ENCODE data around the gene ELAVL3.
"Not testable (repeated sequence)": the region's sequence is repeated elsewhere in the genome, so short reads cannot be mapped to it uniquely, and the experiment has no call there.

ELAVL3 gene

DNA sequence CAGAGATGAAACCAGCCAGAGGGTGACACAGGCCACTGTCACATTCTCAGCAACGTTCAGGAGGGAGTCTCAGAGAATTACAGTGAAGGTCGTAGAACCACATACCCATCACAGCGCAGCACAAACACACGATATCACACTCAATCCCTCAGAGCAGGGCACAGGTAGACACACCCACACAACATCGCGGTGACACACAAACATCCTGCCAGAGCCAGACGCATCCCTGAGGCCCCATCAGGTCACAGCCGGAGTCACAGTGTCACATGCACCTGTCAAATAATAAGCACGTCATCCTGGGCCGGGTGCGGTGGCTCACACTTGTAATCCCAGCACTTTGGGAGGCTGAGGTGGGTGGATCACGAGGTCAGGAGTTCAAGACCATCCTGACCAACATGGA, 17.5 kb downstream of the ELAVL3 start:
- TF ChIP-seq ZNF70 (CRISPR knock-in tag; IDR thresholded peaks at IDR 0.05): no peak
- TF ChIP-seq ARNTL (CRISPR knock-in tag; IDR thresholded peaks at IDR 0.05; ENCODE audit: borderline replicate concordance, low read depth): no peak
- TF ChIP-seq BACH2 (CRISPR knock-in tag; IDR thresholded peaks at IDR 0.05; ENCODE audit: borderline replicate concordance): no peak
- TF ChIP-seq, protein P1, sequence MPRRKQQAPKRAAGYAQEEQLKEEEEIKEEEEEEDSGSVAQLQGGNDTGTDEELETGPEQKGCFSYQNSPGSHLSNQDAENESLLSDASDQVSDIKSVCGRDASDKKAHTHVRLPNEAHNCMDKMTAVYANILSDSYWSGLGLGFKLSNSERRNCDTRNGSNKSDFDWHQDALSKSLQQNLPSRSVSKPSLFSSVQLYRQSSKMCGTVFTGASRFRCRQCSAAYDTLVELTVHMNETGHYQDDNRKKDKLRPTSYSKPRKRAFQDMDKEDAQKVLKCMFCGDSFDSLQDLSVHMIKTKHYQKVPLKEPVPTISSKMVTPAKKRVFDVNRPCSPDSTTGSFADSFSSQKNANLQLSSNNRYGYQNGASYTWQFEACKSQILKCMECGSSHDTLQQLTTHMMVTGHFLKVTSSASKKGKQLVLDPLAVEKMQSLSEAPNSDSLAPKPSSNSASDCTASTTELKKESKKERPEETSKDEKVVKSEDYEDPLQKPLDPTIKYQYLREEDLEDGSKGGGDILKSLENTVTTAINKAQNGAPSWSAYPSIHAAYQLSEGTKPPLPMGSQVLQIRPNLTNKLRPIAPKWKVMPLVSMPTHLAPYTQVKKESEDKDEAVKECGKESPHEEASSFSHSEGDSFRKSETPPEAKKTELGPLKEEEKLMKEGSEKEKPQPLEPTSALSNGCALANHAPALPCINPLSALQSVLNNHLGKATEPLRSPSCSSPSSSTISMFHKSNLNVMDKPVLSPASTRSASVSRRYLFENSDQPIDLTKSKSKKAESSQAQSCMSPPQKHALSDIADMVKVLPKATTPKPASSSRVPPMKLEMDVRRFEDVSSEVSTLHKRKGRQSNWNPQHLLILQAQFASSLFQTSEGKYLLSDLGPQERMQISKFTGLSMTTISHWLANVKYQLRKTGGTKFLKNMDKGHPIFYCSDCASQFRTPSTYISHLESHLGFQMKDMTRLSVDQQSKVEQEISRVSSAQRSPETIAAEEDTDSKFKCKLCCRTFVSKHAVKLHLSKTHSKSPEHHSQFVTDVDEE (CRISPR knock-in tag; IDR thresholded peaks at IDR 0.05): no peak
- TF ChIP-seq, protein P2, sequence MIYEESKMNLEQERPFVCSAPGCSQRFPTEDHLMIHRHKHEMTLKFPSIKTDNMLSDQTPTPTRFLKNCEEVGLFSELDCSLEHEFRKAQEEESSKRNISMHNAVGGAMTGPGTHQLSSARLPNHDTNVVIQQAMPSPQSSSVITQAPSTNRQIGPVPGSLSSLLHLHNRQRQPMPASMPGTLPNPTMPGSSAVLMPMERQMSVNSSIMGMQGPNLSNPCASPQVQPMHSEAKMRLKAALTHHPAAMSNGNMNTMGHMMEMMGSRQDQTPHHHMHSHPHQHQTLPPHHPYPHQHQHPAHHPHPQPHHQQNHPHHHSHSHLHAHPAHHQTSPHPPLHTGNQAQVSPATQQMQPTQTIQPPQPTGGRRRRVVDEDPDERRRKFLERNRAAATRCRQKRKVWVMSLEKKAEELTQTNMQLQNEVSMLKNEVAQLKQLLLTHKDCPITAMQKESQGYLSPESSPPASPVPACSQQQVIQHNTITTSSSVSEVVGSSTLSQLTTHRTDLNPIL (CRISPR knock-in tag; IDR thresholded peaks at IDR 0.05; ENCODE audit: low read depth): no peak
- TF ChIP-seq ZNF8 (CRISPR knock-in tag; IDR thresholded peaks at IDR 0.05): no peak
- no peak for ATAC-seq

DNA sequence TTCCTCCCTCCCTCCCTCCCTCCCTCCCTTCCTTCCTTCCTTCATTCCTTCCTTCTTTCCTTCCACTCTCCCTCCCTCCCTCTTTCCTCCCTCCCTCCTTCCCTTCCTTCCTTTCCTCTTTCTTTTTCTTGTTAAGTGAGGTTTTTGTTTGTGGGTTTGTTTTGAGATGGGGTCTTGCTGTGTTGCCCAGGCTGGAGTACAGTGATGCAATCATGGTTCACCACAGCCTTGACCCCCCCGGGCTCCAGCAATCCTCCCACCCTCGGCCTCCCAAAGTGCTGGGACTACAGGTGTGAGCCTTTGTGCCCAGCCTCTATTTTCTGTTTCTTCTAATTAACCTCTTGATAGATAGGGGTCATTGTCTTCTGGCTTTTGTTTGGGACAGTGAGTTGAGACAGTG, 19.4 kb downstream of the ELAVL3 start:
- no peak for ATAC-seq
- TF ChIP-seq ZNF8 (CRISPR knock-in tag; IDR thresholded peaks at IDR 0.05): no peak
- TF ChIP-seq ISL1 (CRISPR knock-in tag; IDR thresholded peaks at IDR 0.05): no peak
- no peak for TF ChIP-seq CSDC2 (CRISPR knock-in tag; IDR thresholded peaks at IDR 0.05)
- TF ChIP-seq, protein P3, sequence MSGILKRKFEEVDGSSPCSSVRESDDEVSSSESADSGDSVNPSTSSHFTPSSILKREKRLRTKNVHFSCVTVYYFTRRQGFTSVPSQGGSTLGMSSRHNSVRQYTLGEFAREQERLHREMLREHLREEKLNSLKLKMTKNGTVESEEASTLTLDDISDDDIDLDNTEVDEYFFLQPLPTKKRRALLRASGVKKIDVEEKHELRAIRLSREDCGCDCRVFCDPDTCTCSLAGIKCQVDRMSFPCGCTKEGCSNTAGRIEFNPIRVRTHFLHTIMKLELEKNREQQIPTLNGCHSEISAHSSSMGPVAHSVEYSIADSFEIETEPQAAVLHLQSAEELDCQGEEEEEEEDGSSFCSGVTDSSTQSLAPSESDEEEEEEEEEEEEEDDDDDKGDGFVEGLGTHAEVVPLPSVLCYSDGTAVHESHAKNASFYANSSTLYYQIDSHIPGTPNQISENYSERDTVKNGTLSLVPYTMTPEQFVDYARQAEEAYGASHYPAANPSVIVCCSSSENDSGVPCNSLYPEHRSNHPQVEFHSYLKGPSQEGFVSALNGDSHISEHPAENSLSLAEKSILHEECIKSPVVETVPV (CRISPR knock-in tag; IDR thresholded peaks at IDR 0.05): no peak
- no peak for TF ChIP-seq GLIS3 (CRISPR knock-in tag; IDR thresholded peaks at IDR 0.05)

DNA sequence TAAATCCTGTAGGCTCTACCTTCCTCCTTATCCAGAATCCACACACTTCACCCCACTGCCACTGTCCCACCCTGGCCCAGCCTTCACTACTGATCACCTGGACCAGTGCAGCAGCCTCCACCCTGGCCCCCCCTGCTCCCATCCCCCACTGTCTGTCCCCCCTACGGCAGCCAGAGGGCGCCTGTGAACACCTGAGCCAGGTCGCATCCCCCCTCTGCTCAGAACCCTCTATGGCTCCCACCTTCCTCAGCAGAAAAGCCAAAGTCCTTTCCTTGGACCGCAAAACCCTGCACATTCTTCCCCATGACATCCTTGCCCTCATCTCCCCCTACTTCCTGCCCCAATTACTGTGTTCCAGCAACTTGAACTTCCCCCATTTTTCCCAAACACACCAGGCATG, 20.6 kb downstream of the ELAVL3 start:
- TF ChIP-seq ZC3H10 (CRISPR knock-in tag; IDR thresholded peaks at IDR 0.05) (no peak), ZFP3 (CRISPR knock-in tag; IDR thresholded peaks at IDR 0.05) (no peak), SNAI2 (CRISPR knock-in tag; IDR thresholded peaks at IDR 0.05) (no peak), ZNF8 (CRISPR knock-in tag; IDR thresholded peaks at IDR 0.05) (no peak), ARNTL (CRISPR knock-in tag; IDR thresholded peaks at IDR 0.05; ENCODE audit: borderline replicate concordance, low read depth) (no peak), BACH2 (CRISPR knock-in tag; IDR thresholded peaks at IDR 0.05; ENCODE audit: borderline replicate concordance) (no peak), GLIS3 (CRISPR knock-in tag; IDR thresholded peaks at IDR 0.05) (no peak), ZNF70 (CRISPR knock-in tag; IDR thresholded peaks at IDR 0.05) (no peak), ESRRG (CRISPR knock-in tag; IDR thresholded peaks at IDR 0.05) (no peak), ZNF565 (CRISPR knock-in tag; conservative IDR thresholded peaks at IDR 0.05; ENCODE audit: low read depth) (no peak), TOX (CRISPR knock-in tag; IDR thresholded peaks at IDR 0.05; ENCODE audit: borderline replicate concordance) (no peak), CSDC2 (CRISPR knock-in tag; IDR thresholded peaks at IDR 0.05) (no peak), TCF4 (CRISPR knock-in tag; IDR thresholded peaks at IDR 0.05; ENCODE audit: borderline replicate concordance) (no peak), PPARA (CRISPR knock-in tag; IDR thresholded peaks at IDR 0.05; ENCODE audit: borderline replicate concordance) (no peak), ZFP30 (CRISPR knock-in tag; IDR thresholded peaks at IDR 0.05) (no peak)
- TF ChIP-seq, protein P3 (CRISPR knock-in tag; IDR thresholded peaks at IDR 0.05): no peak
- TF ChIP-seq, protein P4, sequence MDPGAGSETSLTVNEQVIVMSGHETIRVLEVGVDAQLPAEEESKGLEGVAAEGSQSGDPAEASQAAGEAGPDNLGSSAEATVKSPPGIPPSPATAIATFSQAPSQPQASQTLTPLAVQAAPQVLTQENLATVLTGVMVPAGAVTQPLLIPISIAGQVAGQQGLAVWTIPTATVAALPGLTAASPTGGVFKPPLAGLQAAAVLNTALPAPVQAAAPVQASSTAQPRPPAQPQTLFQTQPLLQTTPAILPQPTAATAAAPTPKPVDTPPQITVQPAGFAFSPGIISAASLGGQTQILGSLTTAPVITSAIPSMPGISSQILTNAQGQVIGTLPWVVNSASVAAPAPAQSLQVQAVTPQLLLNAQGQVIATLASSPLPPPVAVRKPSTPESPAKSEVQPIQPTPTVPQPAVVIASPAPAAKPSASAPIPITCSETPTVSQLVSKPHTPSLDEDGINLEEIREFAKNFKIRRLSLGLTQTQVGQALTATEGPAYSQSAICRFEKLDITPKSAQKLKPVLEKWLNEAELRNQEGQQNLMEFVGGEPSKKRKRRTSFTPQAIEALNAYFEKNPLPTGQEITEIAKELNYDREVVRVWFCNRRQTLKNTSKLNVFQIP (CRISPR knock-in tag; IDR thresholded peaks at IDR 0.05; ENCODE audit: borderline replicate concordance, low read depth): no peak
- TF ChIP-seq, protein P5, sequence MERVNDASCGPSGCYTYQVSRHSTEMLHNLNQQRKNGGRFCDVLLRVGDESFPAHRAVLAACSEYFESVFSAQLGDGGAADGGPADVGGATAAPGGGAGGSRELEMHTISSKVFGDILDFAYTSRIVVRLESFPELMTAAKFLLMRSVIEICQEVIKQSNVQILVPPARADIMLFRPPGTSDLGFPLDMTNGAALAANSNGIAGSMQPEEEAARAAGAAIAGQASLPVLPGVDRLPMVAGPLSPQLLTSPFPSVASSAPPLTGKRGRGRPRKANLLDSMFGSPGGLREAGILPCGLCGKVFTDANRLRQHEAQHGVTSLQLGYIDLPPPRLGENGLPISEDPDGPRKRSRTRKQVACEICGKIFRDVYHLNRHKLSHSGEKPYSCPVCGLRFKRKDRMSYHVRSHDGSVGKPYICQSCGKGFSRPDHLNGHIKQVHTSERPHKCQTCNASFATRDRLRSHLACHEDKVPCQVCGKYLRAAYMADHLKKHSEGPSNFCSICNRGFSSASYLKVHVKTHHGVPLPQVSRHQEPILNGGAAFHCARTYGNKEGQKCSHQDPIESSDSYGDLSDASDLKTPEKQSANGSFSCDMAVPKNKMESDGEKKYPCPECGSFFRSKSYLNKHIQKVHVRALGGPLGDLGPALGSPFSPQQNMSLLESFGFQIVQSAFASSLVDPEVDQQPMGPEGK (CRISPR knock-in tag; IDR thresholded peaks at IDR 0.05; ENCODE audit: borderline replicate concordance): no peak
- TF ChIP-seq, protein P2 (CRISPR knock-in tag; IDR thresholded peaks at IDR 0.05; ENCODE audit: low read depth): no peak
- ATAC-seq: no peak

DNA sequence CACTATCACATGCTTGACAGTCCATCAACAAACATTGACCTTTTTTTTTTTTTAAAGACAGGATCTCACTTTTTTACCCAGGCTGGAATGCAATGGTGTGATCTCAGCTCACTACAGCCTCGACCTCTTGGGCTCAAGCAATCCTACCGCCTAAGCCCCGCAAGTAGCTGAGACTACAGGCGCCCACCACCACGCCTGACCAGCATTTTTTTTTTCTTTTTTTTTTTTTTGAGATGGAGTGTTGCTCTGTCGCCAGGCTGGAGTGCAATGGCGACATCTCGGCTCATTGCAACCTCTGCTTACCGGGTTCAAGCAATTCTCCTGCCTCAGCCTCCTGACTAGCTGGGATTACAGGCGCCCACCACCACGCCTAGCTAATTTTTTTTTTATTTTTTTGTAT, 21.9 kb downstream of the ELAVL3 start:
- not testable (repeated sequence) for ATAC-seq
